AG20443 (cell line): Measurements from ENCODE around the gene OR1J2.

Source experiments
- DNase-seq: peaks from one replicate; pipeline ENCODE4 v3.0.0; 2012; ENCODE audit warnings: low spot score, mixed read lengths

OR1J2 gene

DNA sequence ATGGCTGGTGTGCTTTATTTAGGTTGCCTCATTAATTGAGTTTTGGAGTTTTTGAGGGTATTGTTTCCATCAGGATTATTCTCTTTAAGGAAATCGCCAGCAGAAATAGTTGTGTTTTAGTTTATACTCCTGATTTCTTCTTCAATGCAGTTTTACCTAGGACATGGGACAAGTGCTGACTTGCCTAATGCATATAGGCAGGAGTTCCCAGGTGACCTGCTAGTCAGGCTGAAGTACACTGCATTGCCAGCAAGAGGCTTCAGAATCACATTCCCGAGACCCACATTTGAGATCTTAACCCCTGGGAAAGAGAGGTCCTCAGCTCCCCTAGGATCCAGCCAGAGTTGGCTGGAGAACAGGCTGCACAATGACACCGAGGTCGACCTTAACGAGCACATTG lies 40.8 kb downstream of the OR1J2 start:
- no peak for DNase-seq

- no peak for DNase-seq
These were observed 42.2 kb downstream of the OR1J2 start, which contains the start of gene OR1N2 for GRCh38 chr9:122552812-122553211. TSS of gene OR1N2 (plus strand) at chr9:122553112. CDS start at chr9:122553212, 100 bp downstream.
